Inflammatory macrophage (primary cell): ENCODE results near the gene AANAT.

Experiments
- DNase-seq, 2 donors: peaks; one replicate each; pipeline ENCODE4 v3.0.0-alpha.2; 2020 to 2022

The AANAT gene

GRCh38 chr17:76442341-76443338 is 24.8 kb upstream of the AANAT start:
- DNase-seq: no peak

- no peak for DNase-seq
These were observed 22.7 kb upstream of the AANAT start for GRCh38 chr17:76444518-76445311.

GRCh38 chr17:76445697-76446448 is 21.5 kb upstream of the AANAT start:
- no peak for DNase-seq

- DNase-seq: no peak
These were observed 20.8 kb upstream of the AANAT start for GRCh38 chr17:76446449-76447231.

- DNase-seq: no peak
These were observed 19.3 kb upstream of the AANAT start for GRCh38 chr17:76447931-76448652.

- no peak for DNase-seq
These were observed 18.3 kb upstream of the AANAT start for GRCh38 chr17:76449126-76449525.

- DNase-seq: no peak
These were observed 15.9 kb upstream of the AANAT start for GRCh38 chr17:76451506-76451905.

GRCh38 chr17:76452127-76452659 is 15.2 kb upstream of the AANAT start:
- DNase-seq: peak in 1 of 2 donors; percentile 16

GRCh38 chr17:76452660-76453430 is 14.6 kb upstream of the AANAT start, which contains the start of gene UBE2O:
Gene UBE2O (minus strand): TSS chr17:76453152. CDS start chr17:76453141, 11 bp downstream.
- DNase-seq: peak; percentile 86 to 90

GRCh38 chr17:76453431-76453743 is 14.0 kb upstream of the AANAT start:
- DNase-seq: no peak

- DNase-seq: peak; percentile 30 to 59
These were observed 8.6 kb upstream of the AANAT start for GRCh38 chr17:76458580-76459490.

- no peak for DNase-seq
These were observed 7.7 kb upstream of the AANAT start for GRCh38 chr17:76459674-76460073.

- no peak for DNase-seq
These were observed 5.4 kb upstream of the AANAT start for GRCh38 chr17:76461765-76462555.

- no peak for DNase-seq
These were observed 4.7 kb upstream of the AANAT start for GRCh38 chr17:76462556-76463290.

GRCh38 chr17:76466775-76467130 is 650 bp upstream of the AANAT start:
- DNase-seq: no peak

- no peak for DNase-seq
These were observed 618 bp downstream of the AANAT start for GRCh38 chr17:76467809-76468633.

GRCh38 chr17:76468634-76469010 is 1.2 kb downstream of the AANAT start:
- DNase-seq: no peak
